GM10847 (cell line): ENCODE measurements around the gene RCAN3.

Experiments used
- POLR2A ChIP-seq: IDR thresholded peaks from 2 replicates; pipeline ENCODE4 v1.6.1; 2011; ENCODE audit not compliant: insufficient read length; ENCODE audit errors: extremely low read depth

The RCAN3 gene

DNA sequence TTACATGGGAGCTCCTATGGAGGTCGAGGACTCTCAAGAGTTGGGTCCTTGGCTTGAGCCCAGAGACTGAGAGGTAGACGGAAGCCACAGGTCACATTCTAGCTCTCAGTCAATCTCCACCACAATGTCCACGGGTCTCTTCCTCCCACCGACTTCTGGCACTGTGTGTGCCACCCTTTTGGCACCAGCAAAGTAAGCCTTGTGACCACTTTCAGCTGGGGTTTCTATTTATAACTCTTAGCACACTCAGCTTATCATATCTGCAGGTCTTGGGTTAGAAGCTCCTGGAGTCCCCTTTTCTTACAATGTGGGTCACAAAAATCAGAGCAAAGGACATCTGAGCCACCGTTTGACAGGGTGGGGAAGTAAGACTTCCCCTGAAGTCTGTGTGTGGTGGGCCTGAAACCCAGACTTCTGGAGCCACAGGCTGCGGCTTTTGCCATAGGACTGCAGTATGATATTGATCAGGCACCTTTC is 81.6 kb downstream of the RCAN3 start:
- TF ChIP-seq POLR2A, result no peak

DNA sequence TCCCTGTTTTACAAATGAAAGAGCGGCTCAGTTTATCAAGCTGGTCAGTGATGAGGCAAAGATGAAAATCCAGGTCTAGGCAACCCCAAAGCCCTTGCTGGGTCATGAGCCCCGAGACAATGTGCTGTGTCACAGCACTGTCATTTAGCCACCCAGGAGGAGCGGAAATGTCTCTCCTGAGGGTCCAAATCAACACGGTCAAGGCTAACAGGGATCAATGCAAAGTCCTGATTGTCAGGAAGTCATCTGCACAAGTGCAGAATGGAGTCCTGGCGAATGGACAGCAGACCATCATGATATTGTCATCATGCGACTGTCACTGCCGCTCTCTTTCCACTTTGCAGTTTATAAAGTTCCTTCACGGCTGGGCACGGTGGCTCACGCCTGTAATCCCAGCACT is 83.5 kb downstream of the RCAN3 start:
- TF ChIP-seq POLR2A, result no peak

DNA sequence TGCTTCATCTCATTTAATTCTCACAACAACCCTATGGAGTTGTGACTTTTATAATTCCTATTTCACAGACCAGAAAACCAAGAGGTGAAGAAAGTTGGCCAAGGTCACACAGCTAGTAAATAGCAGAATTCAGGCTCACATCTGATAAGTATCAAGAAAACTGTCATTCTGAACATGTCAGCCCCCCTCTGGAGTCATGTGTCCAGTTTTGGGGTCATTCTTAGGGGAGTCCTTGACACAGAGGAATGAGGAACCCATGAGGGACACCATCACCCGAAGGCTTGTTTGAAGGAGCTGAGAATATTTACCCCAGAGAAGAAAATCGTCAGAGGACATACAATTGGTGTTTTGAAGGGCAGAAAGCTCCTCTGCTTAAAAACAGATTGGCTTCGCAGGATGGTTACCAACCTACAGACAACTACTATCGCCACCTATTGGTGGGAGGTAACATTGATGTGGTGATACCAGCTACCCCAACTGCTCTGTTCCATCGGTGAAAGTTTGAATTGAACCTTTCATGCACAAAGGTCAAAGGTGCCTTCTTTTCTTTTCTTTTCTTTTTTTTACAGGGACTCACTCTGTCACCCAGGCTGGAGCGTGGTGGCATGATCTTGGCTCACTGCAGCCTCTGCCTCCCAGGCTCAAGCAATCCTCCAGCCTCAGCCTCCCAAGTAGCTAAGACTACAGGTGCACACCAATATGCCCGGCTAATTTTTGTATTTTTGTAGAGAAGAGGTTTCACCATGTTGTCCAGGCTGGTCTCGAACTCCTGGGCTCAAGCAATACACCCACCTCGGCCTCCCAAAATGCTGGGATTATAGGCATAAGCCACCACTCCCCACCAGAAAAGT is 84.6 kb downstream of the RCAN3 start:
- TF ChIP-seq POLR2A, result no peak

DNA sequence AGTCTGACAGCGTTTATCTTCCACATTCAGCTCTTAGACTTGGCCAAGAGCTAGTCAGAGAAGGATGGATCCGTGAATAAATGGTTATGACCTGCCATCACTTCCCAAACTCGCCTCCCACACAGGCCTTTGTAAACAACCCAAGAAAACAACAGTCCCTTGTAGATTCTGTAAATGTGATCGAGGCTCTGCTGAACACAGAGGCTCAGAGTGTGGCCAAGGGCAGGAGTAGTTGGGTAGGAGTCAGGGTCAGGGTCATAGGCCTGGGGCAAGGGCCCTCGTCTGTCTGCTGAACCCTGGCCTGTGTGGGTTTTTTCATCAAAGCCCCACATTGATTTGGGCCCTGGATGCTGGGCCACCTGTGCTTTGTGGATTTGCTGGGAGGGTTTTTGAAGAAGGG is 85.9 kb downstream of the RCAN3 start:
- no peak for TF ChIP-seq POLR2A

DNA sequence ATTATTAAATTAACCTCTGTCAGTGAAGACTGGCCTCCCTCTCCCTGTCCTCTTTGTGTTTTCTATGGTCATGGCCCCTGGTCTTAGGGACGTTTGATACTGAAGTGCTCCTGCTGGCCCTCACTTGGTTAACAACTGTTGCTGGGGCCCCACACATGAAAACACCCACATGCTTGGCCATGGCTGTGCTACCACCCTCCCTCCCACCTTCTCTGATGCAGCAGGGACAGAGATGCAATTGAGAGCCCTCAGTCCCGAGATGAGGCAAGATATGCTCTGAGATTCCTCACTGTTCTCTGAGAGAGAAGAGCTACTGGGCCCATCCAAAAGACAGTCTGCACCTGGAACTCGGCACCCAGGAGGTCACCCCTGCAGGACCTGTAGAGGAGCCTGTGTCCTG is 86.6 kb downstream of the RCAN3 start:
- no peak for TF ChIP-seq POLR2A
